B cell (primary cell): ENCODE data around the gene PLEKHO2.

ENCODE experiments used
- CTCF ChIP-seq: fragments of 200-600 bp; IDR thresholded peaks from one replicate; pipeline ENCODE4 v1.8.0; 2022; ENCODE audit warnings: antibody characterized with exemption, mild to moderate bottlenecking
- EZH2 ChIP-seq: IDR thresholded peaks from 2 replicates; pipeline ENCODE4 v1.6.1; 2012; ENCODE audit warnings: borderline replicate concordance, low read depth, mild to moderate bottlenecking, moderate library complexity, low read length; ENCODE audit not compliant: insufficient read depth, poor library complexity, severe bottlenecking

DNA sequence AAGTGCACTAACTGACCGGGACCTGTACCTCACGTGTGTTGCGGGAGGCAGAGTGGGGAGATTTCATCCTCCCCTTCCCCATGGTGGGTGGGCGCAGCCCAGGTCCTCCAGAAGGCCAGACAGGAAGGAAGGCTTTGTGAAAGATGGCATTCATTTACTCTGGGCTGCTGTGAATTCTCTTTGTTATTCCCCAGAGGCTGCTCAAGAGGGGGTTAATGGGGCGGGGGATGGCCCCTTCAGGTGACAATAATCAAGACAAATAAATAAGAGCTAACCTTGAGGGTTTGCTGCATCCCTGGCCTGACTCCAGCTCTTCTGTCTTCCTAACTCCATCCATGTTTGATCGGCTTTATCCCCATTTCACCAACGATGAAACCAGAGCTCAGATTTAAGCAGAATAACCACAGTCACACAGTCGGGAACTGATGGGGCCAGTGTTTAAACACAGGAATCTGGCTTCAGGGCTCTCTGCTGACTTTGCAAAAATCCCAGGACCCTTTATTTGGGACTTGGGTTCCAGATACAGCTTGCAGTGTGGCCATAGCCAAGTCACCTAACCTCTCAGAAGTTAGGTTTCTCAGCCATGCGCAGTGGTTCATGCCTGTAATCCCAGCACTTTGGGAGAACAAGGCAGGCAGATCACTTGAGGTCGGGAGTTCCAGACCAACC is 32.8 kb upstream of the PLEKHO2 start:
- TF ChIP-seq CTCF (no peak), EZH2 (no peak)
